HG03064 (cell line): ENCODE results near the gene GLCE.

Experiments
- ATAC-seq: cut with Tn5 transposase; IDR thresholded peaks from one replicate; pipeline ENCODE4 v1.9.1; 2021; ENCODE audit warnings: low read depth; ENCODE audit not compliant: unreplicated experiment

Gene GLCE

DNA sequence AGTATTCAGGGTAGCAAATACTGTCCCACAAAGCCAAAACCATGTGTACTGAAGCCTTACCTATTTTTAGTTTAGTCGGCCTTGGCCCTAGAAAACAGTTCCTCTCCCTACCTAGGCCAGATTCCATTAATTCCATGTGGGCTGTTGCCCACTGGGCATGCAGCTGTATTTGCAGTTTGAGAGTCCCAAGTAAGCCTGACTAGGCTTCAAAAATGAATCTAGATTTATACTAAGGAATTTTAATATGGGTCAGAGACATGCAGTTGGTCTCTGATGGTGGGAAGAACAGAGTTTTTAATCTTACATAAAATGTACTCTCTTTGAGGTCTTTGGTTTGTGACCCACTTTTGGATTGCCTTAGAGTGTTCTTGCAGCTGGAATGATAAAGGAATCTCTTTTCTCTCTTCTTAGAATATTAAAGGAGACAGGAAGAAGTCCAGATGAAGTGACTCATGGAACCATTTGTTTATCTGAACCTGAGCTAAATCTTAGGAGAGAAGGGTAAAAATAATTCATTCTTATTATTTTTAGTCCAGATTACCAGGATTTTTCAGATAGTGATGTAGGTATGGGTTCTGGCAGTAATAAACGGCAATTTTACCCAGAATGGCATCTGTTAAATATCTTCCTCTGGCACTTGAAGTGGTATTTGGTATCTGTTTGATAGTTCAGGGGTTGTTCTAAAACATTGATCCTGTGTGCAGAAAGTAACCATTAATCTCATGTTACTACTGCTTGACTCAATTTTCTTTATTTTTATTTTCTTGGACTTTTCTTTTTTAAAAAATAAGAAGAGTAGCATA is 33.8 kb downstream of the GLCE start:
- ATAC-seq: no peak

GRCh38 chr15:69194854-69195253 is 34.4 kb downstream of the GLCE start:
- ATAC-seq: no peak

- no peak for ATAC-seq
Observed at GRCh38 chr15:69200832-69201745, 40.7 kb downstream of the GLCE start.

DNA sequence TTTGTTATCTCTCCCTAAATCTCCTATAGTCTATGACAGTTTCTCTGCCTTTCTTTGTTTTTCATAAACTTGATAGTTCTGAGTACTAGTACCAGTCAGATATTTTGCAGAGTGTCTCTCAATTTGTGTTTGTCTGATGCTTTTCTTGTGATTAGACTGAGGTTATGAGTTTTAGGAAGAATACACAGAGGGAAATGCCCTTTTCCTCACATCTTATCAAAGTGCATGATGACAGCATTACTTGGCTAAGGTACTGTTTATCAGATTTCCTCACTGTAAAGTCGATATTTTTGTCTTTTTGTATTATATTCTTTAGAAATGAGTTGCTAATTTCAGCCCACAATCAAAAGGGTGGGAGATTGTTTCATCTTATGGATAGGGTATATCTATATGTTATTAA is 45.6 kb downstream of the GLCE start:
- ATAC-seq: no peak

GRCh38 chr15:69209661-69210060 is 49.2 kb downstream of the GLCE start:
- no peak for ATAC-seq

GRCh38 chr15:69210574-69210973 is 50.1 kb downstream of the GLCE start:
- no peak for ATAC-seq

DNA sequence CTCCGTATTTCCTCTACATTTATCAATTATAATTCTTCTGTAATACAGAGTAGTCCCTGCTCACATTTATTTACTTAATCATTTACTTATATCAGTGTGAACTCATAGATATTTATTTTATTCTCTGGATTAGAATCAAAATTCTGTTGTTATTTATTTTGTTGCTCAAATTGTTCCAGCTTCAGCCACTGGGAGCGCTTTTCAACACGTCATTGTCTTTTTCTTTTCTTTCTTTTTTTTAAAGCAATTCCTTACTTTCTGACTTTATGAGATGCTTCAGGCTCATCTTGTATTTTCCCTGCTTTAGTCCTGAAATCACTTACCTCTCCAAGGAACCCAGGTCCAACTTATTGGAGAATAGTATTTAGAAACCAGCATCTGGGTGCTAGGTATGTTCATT is 53.4 kb downstream of the GLCE start:
- no peak for ATAC-seq

DNA sequence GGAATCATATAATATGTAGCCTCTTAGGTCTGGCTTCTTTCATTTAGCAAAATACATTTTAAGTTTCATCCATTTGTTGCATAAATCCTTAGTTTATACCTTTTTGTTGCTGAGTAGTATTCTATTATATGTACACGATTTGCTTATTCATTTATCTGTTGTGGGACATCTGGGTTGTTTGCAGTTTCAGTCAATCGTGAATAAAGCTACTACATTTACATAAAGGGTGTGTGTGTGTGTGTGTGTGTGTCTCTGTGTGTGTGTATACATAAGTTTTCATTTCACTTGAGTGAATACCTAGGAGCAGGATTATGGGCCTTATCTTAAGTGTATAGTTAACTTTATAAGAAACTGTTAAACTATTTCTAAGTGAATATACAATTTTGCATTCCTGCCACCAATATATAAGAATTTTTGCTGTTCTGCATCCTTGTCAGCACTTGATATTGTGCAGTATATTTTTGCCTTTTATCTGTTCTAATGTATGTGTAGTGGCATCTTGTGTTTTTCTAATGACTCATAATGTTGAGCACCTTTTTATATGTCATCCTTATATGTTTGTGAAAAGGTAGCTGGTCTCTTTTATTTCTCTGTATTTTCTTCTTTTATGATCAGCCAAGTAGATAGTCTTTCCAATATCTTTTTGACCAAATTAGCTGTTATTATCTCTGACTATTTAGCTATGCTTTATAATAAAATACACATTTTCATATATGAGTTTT is 55.0 kb downstream of the GLCE start:
- no peak for ATAC-seq

- no peak for ATAC-seq
Observed at GRCh38 chr15:69217381-69217780, 56.9 kb downstream of the GLCE start.

DNA sequence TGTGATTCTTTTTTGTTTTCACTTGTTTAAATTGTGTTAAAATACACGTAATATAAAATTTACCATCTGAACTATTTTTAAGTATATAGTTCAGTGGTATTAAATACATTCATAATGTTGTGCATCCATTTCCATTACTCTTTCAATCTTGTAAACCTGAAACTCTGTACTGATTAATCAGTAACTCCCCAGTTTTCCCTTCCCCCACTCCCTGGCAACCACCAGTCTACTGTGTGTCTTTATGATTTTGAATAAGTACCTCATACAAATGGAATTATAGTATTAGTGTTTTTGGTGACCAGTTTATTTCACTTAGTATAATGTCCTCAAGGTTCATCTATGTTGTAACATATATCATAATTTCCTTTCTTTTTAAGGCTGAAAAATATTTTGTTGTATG is 59.3 kb downstream of the GLCE start:
- ATAC-seq: no peak

GRCh38 chr15:69222002-69222474 is 61.6 kb downstream of the GLCE start:
- ATAC-seq: no peak

GRCh38 chr15:69223083-69223813 is 62.8 kb downstream of the GLCE start:
- ATAC-seq: no peak

DNA sequence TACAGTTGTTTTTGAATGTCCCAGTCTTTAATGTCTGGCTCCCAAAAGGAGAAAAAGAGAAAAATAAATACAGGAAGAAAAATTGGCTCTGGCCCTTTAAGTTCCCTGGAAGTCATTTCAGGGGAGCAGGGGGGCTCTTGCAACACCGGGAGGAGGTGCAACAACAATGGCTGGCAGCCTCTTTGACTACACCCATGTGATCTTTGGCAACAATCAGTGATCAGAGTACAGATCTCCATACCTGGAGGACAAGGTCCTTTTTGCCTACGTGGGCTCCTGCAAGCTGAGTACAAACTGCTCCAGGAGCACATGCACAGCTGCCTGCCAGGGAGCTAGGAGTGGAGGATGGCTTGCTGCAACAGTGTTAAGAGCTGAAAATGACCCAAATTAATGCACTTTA is 63.9 kb downstream of the GLCE start:
- no peak for ATAC-seq

DNA sequence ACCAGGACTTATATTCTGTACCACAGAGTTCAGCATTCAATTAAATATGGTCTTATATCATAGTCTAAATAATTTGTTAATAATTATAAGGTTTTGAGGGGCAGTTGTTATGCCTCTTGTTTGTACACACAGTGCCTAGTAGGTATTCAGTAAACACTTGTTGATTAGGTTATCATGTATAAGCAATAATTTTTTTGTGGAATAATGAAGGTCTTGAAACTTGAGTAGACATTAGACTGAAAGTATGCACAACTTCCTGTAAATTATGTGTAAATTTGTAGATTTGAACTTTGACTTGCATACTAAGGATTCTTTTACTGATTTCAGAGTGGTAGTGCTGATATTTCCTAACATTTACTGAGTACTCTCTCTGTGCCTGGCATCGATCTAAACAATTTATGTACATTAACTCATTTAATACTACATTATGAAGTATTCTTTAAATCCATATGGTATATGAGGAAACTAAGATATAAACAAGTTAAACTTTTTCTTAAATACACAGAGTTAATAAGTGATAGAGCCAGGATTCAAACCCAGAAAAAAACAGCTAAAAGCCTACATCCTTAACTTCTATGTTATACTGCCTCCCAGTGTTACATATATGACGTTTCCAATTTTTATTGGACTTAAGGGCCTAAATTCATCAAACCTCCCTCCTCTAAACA is 65.1 kb downstream of the GLCE start:
- ATAC-seq: no peak

DNA sequence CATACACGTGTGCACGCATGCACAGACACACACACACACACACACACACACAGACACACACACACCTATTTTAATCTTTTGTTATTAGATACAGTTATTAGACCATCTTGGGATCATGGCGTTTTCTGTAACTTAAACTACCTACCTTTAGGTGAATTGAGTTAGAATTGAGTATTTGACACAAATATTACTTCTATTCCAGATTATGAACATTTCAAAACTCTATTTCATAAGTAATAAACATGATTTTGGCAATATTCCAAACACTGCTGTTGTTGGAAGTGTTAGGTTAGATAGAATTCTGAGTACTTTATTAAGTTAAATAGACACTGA is 65.6 kb downstream of the GLCE start:
- no peak for ATAC-seq

- ATAC-seq: no peak
Observed at GRCh38 chr15:69232144-69232543, 71.7 kb downstream of the GLCE start.

- no peak for ATAC-seq
Observed at GRCh38 chr15:69232765-69233164, 72.3 kb downstream of the GLCE start.

DNA sequence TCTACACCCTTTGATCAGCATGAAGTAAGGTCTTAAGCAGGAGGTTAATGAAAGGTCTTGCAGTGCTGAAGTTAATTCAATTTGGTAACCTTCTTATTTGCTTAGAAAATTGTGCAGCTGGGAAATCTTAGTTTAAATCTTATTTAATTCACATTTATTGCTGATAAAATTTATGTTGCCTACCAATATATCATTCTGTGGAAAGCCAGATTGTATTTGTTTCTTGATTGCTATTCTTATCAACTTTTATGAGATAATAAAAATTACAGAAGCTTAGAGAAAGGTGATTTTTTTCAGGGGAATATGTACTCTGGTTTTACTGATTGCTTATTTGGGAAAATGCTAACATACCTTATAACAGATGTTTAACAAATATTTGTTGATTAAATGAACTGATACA is 74.2 kb downstream of the GLCE start:
- no peak for ATAC-seq

DNA sequence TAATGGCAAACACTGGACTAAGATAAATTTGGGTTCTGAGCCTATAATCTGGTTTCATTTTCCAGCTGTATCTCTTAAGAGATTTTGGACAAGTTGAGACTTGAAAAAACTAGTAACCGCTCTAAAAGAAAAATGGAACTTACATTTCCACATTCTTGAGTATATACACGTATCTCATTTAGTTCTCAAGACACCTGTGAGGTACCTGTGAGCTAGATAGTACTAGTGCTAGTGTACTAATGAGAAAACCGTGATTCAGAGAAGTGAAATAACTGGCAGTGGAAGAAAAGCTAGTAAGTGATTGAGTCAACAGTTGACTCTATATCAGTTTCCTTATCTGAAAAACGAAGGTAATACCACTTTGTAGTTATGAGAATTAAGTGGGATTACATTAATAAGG is 76.1 kb downstream of the GLCE start:
- no peak for ATAC-seq

DNA sequence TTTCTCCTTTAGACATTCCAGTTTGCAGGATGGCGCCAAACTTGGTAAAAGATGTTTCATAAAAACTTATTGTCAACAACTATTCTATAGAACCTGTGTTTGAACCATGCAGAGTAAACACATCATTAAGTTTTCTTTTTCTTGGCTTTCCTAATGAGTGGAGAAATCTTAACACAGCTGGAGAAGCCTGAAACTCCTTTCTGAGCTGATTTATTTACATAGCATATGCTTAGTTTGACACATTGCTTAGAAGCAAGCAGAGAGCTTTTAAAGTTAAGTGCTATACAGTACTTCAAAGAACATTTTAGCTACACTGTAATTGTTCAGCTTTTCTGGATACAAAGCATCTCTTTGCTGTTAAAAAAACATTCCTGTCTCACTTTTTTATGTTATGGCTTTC is 77.3 kb downstream of the GLCE start:
- no peak for ATAC-seq
